GM19372 (cell line): ENCODE measurements around the gene PNPLA5.
"Not testable (repeated sequence)": the region's sequence is repeated elsewhere in the genome, so short reads cannot be mapped to it uniquely, and the experiment has no call there.

ENCODE experiments used
- ATAC-seq: cut with Tn5 transposase; IDR thresholded peaks from one replicate; pipeline ENCODE4 v1.9.1; 2021; ENCODE audit warnings: mild to moderate bottlenecking, low read depth, moderate library complexity; ENCODE audit not compliant: unreplicated experiment

The PNPLA5 gene, protein sequence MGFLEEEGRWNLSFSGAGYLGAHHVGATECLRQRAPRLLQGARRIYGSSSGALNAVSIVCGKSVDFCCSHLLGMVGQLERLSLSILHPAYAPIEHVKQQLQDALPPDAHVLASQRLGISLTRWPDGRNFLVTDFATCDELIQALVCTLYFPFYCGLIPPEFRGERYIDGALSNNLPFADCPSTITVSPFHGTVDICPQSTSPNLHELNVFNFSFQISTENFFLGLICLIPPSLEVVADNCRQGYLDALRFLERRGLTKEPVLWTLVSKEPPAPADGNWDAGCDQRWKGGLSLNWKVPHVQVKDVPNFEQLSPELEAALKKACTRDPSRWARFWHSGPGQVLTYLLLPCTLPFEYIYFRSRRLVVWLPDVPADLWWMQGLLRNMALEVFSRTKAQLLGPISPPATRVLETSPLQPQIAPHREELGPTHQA

GRCh38 chr22:43891360-43892182 is at the start of gene PNPLA5:
TSS of gene PNPLA5 (minus strand) at chr22:43892013. CDS start at chr22:43891880, 133 bp downstream.
- ATAC-seq = no peak

DNA sequence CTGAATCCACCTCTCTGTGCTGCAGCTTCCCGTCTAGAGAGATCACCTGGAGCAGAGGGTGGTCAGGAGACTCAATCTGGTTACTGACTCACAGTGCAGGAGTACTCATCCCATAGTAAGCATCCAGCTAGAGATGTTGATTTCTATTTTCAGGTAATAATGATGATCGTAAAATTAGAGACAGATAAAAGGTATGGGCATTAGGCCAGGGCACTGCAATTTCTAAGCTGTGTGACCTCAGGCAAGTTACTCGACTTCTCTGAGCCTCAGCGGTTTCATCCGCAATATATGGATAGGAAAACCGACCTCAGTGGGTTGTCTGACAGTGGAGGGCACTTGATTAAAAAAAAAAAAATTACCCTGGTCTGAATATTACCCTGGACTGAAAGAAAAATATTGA is 49.6 kb upstream of the PNPLA5 start:
- ATAC-seq = no peak

- no peak for ATAC-seq
These were observed 40.0 kb upstream of the PNPLA5 start for GRCh38 chr22:43931771-43932170.

GRCh38 chr22:43928908-43929307 is 37.1 kb upstream of the PNPLA5 start:
- no peak for ATAC-seq

GRCh38 chr22:43928468-43928867 is 36.7 kb upstream of the PNPLA5 start:
- ATAC-seq = no peak

DNA sequence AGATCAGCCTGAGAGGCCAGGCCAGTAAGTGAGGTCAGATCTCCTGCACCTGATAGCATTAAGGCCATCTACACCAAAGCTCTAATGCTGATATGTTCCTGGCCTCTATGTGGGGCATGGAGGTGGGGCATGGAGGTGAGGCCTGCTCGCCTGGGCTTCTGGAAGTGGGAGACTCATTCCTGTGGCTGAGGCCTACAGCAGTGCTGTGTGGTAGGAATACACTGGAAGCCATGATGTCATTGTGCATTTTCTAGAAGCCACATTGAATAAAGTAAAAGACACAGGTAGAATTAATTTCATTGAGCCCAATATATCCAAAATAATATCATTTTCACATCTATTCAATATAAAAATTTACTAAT is 34.5 kb upstream of the PNPLA5 start:
- no peak for ATAC-seq

- no peak for ATAC-seq
These were observed 33.9 kb upstream of the PNPLA5 start for GRCh38 chr22:43925433-43926348.

GRCh38 chr22:43924877-43925276 is 33.1 kb upstream of the PNPLA5 start:
- no peak for ATAC-seq

DNA sequence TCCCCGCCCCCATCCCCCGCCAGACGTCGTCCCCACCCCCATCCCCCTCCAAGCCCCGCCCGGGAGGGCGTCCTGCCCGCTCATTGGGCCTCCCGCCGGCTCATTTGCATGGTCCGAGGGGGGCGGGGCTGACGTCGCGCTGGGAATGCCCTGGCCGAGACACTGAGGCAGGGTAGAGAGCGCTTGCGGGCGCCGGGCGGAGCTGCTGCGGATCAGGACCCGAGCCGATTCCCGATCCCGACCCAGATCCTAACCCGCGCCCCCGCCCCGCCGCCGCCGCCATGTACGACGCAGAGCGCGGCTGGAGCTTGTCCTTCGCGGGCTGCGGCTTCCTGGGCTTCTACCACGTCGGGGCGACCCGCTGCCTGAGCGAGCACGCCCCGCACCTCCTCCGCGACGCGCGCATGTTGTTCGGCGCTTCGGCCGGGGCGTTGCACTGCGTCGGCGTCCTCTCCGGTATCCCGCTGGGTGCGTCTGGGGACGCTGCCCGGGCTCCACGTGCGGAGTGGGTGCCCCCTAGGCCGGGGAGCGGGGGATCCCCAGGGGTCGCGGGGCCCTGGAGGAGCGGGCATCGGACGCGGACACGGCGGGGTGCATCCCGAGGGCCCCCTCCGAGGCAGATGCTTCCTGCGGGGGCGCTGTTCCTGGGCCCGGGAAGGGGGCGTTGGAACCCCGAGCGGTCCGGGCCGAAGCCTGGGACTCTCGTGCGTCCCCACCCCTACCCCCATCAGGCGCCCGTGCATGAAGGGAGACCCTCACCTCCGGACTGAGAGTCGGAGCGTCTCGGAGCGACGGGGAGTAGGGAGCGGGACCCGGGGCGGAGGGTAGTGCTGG is 32.0 kb upstream of the PNPLA5 start, which contains the start of gene PNPLA3:
Gene PNPLA3, plus strand, starts transcription at position 175 of the 834 bp plus-strand sequence. Its CDS starts 107 bp downstream, at position 282.
- ATAC-seq = no peak

DNA sequence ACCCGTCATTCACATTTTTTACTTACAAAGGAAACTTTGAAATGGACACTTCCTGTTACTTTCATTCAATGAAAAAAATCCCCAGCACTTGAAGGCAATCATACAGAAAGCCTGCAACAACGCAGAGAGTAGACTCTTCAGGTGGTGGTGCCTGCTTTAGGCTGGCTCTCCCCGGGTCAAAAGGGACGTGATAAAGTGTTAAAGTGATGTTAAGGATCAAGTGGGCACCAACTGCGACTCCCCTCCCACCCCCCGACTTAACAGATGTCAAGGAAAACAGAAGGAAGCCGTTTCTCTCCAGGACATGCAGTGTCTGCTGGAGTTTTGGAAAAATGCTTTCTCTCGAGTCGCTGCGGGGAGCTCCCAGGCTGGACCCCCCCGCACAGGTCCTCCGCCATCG is 31.4 kb upstream of the PNPLA5 start:
- no peak for ATAC-seq

DNA sequence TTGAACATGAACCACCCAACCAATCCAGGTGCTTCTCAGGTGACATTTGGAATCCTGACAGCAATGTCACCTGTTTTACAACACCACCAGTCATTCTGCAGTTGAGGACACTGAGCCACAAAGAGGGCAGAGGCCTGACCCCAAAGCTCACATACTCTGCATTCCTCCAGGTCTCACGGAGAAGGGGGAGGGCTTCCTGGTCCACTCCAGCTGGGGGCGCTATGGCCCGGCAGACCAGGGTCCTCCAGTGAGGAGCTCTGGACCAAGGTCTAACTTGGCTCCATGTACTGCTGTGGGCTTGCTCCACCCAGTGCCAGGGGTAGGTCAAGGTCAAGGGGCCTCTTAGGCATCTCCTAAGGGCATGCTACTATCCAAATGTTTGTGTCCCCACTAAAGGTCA is 30.3 kb upstream of the PNPLA5 start:
- ATAC-seq = no peak

DNA sequence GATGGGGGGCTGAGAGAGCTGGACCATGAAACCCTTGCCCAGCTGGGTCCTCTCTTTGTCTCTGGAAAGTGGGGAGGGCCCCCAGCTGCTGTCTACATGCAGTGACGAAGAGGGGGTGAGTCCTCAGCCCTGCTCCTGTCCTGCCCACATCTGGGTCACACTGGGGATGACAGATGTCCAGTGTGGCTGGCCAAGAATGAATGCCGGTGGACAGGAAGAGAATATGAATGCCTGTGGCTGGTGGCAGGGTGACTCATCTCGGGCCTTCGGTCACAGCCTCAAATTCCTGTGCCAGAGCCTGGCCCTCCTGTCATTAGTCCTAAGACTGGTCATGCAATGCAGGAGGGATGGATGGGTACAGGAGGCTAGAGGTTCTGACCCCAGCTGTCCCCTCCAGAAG is 29.6 kb upstream of the PNPLA5 start:
- no peak for ATAC-seq

DNA sequence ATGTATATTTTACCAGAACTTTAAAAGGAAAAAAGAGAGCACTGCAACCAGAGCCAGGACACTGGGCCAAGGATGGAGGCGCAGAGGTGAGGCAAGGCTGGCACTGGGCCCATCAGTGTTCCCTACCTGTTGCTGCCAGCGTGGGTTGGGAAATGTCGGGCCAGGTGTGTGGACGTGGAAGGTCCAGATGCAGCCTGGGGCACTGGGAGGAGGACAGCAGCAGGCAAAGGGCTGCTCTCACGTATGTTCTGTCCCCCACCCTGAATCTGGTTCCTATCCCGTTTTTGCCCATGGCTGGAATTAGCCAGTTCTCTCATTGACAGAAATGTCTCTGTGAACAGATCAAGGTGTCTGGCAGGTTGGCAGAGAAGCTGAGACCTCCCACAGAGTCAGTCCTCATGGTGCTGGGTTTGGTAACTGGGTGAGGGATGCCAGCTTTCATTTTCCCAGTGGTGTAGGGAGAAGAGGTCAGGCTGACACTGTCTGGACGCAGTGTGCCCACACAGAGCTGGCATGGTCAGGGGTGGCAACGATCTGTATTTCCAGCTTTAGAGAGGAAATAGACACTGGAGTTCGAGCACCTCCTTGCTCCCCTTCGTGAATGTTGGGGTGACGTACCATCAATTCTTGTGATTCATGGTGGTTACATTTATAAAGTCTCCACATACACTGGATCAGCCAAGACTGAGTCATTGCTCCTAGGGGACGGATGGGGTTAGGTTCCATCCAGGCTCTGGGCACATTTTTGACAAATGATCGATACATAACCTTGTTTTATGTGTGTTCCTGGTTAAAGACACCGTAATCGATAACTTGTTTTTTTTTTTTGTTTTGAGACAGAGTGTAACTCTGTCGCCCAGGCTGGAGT is 27.5 kb upstream of the PNPLA5 start:
- no peak for ATAC-seq

DNA sequence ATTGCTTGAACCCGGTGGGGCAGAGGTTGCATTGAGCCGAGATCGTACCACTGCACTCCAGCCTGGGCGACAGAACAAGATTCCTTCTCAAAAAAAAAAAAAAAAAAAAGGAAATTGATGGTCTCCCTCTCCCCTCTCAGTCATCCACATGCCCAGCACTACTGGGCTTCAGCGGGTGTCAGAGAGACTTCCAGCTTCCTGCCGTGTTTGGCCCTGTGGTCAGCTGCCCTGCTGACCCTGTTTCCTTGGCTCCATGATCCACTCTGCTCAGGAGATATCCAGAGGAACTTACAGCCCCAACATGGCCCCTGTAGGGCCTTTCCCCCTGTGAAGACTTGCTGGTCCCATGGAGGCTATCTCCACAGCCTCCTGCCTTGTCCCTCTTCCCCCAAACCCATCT is 25.7 kb upstream of the PNPLA5 start:
- no peak for ATAC-seq

DNA sequence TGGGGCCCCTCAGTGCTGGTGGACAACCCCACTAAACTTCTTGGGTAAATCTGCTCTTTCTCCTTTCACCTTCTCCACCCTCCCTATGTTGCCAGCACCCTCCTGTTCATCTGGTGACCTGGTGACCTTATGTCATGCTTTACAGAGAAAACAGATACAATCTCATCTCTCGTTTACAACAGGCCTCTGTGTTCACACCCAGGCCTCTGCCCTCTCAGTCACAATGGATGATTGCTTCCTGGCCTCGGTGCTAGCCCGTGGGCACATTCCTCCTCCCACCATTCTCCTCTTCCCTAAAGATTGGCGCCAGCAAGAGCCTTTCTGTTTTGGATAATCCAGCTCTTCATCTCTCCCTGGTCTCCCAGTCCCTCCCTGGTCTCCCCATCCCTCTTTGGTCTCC is 19.5 kb upstream of the PNPLA5 start:
- ATAC-seq = no peak

- ATAC-seq = no peak
These were observed 18.4 kb upstream of the PNPLA5 start for GRCh38 chr22:43910178-43910695.

- no peak for ATAC-seq
These were observed 17.9 kb upstream of the PNPLA5 start for GRCh38 chr22:43909708-43910107.

GRCh38 chr22:43905681-43906080 is 13.9 kb upstream of the PNPLA5 start:
- no peak for ATAC-seq

DNA sequence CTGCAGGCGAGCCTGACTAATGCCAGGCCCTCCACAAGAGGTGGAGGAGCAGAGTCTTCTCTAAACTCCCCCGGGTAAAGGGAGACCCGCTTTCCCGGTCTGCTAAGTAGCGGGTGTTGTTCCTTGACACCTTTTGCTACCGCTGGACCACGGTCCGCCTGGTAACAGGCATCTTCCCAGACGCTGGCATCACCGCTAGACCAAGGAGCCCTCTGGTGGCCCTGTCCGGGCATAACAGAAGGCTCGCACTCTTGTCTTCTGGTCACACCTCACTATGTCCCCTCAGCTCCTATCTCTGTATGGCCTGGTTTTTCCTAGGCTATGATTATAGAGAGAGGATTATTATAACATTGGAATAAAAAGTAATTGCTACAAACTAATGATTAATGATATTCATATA is 12.6 kb upstream of the PNPLA5 start:
- ATAC-seq = not testable (repeated sequence)
